Mucosa of descending colon (tissue), 3 donors: ENCODE measurements around the gene ERCC2. TPM values are rescaled to one million over a fixed set of nuclear protein-coding genes. Genes with fewer than 3 reads are reported as not detected.

Source experiments
- ATAC-seq: fragments of 200-7000 bp; cut with Tn5 transposase; one replicate; pipeline ENCODE4 v1.9.1; 2020; ENCODE audit warnings: mild to moderate bottlenecking, moderate library complexity
- DNase-seq, 3 donors: peaks; one replicate each; pipeline ENCODE4 v3.0.0-alpha.2; 2020
- H3K36me3 ChIP-seq: fragments of 200-600 bp; one replicate; pipeline ENCODE4 v1.8.0; 2021; ENCODE audit warnings: low read depth, mild to moderate bottlenecking
- H3K4me1 ChIP-seq: fragments of 200-600 bp; one replicate; pipeline ENCODE4 v1.8.0; 2021; ENCODE audit warnings: low read depth, mild to moderate bottlenecking
- H3K4me3 ChIP-seq: fragments of 200-600 bp; one replicate; pipeline ENCODE4 v1.8.0; 2021; ENCODE audit warnings: mild to moderate bottlenecking
- H3K9me3 ChIP-seq: fragments of 200-600 bp; one replicate; pipeline ENCODE4 v1.8.0; 2021; ENCODE audit warnings: mild to moderate bottlenecking
- intact Hi-C, 2 donors: fragments of 100-400 bp; cut with DNase I in 1 of 2; cut with micrococcal nuclease in 1 of 2; formaldehyde crosslinking; loops; one replicate each; pipeline versions ENCODE4 v1.11.0 to v1.11.1; 2022; cut with DNase I, micrococcal nuclease
- total RNA-seq, 3 donors: library from RNA; stranded (reverse); fragmentation: NEBNext Ultra II Directional in 2 of 3; extraction: Animal tissue kit (Norgen Biotek cat#: 25700) in 2 of 3; gene quantifications; one replicate each; pipeline versions ENCODE4 v1.2.1 to v1.2.4, GENCODE V29; 2021 to 2023
- TF ChIP-seq, protein P1 (sequence below): fragments of 200-600 bp; IDR thresholded peaks from one replicate; pipeline ENCODE4 v1.8.0; 2022; ENCODE audit warnings: antibody characterized with exemption, mild to moderate bottlenecking
- donor health status: DM: no; HTN: no; CAD: no; lungs with moderate emphysema.
- donor health status: DM: no; HTN: no; CAD: no.
- donor health status: DM: no; HTN: yes; CAD: no.

Gene ERCC2
- total RNA-seq, 3 donors from 2014 or later, result 11.2 to 22.9 (median 14.7) TPM

DNA sequence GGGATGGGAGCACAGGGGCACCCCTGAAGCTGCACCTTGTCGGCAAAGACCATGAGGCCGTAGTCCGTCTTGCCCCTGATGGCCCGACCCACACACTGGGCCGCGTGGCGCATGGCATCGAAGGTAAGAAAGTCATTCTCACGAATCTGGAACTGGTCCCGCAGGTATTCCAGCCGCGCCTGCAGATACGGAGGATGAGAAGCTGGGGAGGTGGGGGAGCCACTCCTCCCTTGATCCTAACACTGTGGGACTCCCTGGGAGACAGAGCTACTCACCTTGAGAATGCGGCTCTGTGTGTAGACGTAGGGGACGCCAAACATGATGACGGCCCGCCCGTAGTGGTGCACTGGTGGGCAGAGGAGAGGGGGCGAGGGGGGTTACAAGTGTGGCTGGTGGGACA, 17.9 kb downstream of the ERCC2 start:
- ATAC-seq (no peak), DNase-seq (no peak)
- TF ChIP-seq, protein P1, sequence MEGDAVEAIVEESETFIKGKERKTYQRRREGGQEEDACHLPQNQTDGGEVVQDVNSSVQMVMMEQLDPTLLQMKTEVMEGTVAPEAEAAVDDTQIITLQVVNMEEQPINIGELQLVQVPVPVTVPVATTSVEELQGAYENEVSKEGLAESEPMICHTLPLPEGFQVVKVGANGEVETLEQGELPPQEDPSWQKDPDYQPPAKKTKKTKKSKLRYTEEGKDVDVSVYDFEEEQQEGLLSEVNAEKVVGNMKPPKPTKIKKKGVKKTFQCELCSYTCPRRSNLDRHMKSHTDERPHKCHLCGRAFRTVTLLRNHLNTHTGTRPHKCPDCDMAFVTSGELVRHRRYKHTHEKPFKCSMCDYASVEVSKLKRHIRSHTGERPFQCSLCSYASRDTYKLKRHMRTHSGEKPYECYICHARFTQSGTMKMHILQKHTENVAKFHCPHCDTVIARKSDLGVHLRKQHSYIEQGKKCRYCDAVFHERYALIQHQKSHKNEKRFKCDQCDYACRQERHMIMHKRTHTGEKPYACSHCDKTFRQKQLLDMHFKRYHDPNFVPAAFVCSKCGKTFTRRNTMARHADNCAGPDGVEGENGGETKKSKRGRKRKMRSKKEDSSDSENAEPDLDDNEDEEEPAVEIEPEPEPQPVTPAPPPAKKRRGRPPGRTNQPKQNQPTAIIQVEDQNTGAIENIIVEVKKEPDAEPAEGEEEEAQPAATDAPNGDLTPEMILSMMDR, result no peak
- intact Hi-C loops, result no loop called here
- Histone ChIP-seq H3K4me3 (no peak overlapping the region), H3K4me1 (no peaks in the 10 kb centered on the region), H3K36me3 (no peaks in the 10 kb centered on the region), H3K9me3 (no peaks in the 10 kb centered on the region)

DNA sequence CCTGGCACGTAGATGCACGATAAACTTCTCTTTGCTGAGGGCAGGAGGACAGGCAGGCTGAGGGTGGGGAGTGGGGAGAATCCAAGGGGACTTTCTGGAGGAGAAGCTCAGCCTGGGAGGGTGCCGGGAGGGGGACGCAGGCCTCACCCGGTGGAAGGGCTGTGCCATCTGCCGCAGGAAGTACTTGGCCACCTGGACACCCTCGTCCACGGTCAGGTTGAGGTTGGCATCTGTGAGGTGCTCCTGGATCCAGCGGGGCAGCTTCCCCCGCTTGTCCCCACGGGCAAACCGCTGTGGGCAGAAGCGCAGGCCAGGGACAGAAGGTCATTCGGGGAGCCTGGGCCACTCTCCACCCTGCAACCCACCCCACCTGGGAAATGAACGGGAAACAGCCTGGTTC, 18.3 kb downstream of the ERCC2 start:
- intact Hi-C loops, result no loop called here
- TF ChIP-seq, protein P1, result no peak
- Histone ChIP-seq H3K36me3 (no peaks in the 10 kb centered on the region), H3K4me3 (no peak overlapping the region), H3K4me1 (no peaks in the 10 kb centered on the region), H3K9me3 (no peaks in the 10 kb centered on the region)
- ATAC-seq, result no peak
- no peak for DNase-seq

DNA sequence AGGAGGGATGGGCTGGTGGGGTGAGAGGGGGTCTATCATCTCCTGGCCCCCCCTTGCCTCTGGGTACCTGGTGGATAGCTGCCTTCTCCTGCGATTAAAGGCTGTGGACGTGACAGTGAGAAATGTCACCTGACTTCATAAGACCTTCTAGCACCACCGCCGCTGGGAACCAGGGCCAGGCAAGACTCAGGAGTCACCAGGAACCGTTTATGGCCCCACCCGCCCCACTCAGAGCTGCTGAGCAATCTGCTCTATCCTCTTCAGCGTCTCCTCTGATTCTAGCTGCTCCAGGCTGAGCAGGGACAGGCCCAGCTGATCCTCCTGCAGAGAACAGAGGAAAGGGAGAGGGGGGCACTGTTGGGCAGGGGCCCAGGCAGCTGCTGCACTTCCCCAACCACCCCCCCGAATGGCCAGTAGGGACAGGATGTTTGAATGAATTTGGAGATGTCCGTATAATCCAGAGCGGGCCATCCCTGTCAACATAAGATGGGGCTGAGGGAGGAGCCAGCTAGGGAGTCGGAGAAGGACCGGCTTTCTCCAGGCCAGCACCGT, 18.9 kb downstream of the ERCC2 start:
- no peak for DNase-seq
- TF ChIP-seq, protein P1, result no peak
- Histone ChIP-seq H3K4me1 (no peaks in the 10 kb centered on the region), H3K36me3 (no peaks in the 10 kb centered on the region), H3K4me3 (no peak overlapping the region), H3K9me3 (no peaks in the 10 kb centered on the region)
- no peak for ATAC-seq
- intact Hi-C loops, result no loop called here

DNA sequence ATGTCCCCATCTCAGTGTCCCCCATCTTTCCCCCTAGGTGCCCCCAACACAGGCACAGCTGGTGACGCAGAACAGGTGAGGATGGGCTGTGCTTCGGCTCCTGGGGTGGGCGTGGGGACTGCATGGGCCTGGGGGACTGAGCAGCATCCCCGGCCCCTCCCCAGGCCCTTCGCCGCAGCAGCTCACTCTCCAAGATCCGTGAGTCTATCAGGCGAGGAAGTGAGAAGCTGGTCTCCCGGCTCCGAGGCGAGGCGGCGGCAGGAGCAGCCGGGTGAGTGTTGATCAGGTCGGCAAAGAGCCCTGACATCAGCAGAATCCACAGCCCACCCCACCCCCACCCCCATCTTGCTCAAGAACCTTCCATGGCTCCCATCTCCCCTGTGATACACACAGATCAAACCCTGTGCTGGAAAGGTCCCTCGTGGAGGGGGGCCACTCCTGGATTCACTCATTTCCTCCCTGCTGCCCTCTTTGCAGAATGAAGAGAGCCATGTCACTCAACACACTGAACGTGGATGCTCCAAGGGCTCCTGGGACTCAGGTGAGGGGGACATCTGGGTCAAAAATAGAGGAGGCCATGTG, 19.8 kb downstream of the ERCC2 start:
- H3K4me3 ChIP-seq, result no peak overlapping the region
- intact Hi-C loops, result no loop called here
- no peaks in the 10 kb centered on the region for H3K36me3 ChIP-seq
- no peaks in the 10 kb centered on the region for H3K9me3 ChIP-seq
- no peak for ATAC-seq
- TF ChIP-seq, protein P1, result no peak
- no peak for DNase-seq
- no peaks in the 10 kb centered on the region for H3K4me1 ChIP-seq

DNA sequence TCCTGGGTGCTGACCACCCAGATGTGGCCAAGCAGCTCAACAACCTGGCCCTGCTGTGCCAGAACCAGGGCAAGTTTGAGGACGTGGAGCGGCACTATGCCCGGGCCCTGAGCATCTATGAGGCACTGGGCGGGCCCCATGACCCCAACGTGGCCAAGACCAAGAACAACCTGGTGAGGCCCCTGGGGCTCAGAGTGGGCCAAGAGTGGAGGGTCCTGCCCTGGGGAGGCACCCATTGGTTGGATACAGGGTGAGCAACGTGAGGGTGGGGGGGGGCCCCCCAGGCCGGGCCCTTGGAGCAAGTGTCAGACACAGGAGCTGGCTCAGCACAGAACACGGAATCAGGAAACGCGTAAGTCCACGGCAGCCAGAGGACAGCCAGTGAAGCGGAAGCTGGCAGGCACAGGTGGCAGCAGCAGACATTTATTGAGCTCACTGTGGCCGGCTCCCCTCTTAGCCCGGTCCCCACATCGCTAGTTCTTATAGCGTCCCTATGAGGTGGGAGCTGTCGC, 20.9 kb downstream of the ERCC2 start:
- Histone ChIP-seq H3K4me3 (no peak overlapping the region), H3K4me1 (no peaks in the 10 kb centered on the region), H3K36me3 (no peaks in the 10 kb centered on the region), H3K9me3 (no peaks in the 10 kb centered on the region)
- no peak for DNase-seq
- TF ChIP-seq, protein P1, result no peak
- intact Hi-C loops, result no loop called here
- no peak for ATAC-seq

DNA sequence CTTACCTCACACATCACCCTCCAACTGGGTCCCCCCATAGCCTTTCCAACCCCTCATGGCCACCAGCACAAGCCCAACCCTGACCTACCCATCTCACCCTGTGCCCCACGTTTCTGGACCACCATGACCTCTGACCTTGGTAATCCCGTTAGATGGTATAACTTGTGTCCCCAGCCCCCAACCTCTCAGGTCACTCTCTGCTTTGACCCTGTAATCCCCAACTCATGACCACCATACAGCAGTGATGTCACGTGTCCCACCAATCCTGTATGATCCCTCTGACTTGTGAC, 21.3 kb downstream of the ERCC2 start:
- Histone ChIP-seq H3K4me3 (no peak overlapping the region), H3K9me3 (no peaks in the 10 kb centered on the region), H3K4me1 (no peaks in the 10 kb centered on the region), H3K36me3 (no peaks in the 10 kb centered on the region)
- TF ChIP-seq, protein P1, result no peak
- no peak for ATAC-seq
- DNase-seq, result no peak
- intact Hi-C loops, result no loop called here
